ENCODE results near the gene MARS1.
A peak's percentile ranks its signal among the peaks of the same experiment; 100 is the strongest.
"Not testable (repeated sequence)": the region's sequence is repeated elsewhere in the genome, so short reads cannot be mapped to it uniquely, and the experiment has no call there.

The MARS1 gene

GRCh38 chr12:57487597-57488401 is at the start of gene MARS1:
MARS1 (plus strand) TSS chr12:57488068; CDS start chr12:57488091, 23 bp downstream.
- DNase-seq = peak; percentile 75 to 94 (median 91)

GRCh38 chr12:57438400-57438799 is 49.5 kb upstream of the MARS1 start:
- DNase-seq = no peak

- no peak for DNase-seq
Observed at GRCh38 chr12:57439762-57440266, 48.1 kb upstream of the MARS1 start.

DNA sequence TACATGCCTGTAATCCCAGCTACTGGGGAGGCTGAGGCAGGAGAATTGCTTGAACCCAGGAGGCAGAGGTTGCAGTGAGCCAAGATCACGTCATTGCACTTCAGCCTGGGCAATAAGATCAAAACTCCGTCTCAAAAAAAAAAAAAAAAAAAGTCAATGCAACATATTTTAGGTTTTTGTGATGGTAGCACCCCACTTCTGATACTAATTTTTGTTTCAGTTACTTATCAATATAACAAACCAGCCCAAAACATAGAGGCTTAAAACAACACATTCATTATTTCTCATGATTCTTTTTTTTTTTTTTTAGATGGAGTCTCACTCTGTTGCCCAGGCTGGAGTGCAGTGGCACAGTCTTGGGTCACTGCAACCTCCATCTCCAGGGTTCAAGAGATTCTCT is 46.5 kb upstream of the MARS1 start:
- DNase-seq = not testable (repeated sequence)

- no peak for DNase-seq
Observed at GRCh38 chr12:57441846-57442427, 45.9 kb upstream of the MARS1 start.

DNA sequence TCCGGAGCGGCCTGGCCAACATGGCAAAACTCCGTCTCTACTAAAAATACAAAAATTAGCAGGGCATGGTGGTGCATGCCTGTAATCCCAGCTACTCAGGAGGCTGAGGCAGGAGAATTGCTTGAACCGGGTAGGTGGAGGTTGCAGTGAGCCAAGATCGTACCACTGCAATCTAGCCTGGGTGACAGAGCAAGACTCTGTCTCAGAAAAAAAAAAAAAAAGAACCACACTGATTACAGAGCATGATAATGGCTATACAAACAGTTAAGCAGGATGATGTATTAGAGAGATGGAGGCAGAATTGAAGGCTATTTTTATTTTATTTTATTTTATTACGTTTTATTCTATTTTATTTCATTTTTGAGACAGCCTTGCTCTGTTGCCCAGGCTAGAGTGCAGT is 43.5 kb upstream of the MARS1 start:
- not testable (repeated sequence) for DNase-seq

DNA sequence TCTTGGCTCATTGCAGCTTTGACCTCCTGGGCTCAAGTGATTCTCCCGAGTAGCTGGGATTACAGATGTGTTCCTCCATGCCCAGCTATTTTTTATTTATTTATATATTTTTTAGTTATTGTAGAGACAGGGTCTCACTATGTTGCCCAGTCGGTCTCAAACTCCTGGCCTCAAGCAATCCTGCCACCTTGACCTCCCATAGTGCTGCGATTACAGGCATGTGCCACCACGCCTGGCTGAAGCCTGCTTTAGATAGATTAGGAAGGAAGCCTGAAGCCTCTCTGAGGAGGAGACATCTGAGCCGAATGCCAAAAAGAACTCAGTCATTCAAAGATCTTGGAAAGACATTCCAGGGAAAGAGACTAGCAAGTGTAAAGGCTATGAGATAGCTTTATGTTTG is 43.1 kb upstream of the MARS1 start:
- DNase-seq = no peak

- DNase-seq = no peak
Observed at GRCh38 chr12:57446292-57446960, 41.4 kb upstream of the MARS1 start.

DNA sequence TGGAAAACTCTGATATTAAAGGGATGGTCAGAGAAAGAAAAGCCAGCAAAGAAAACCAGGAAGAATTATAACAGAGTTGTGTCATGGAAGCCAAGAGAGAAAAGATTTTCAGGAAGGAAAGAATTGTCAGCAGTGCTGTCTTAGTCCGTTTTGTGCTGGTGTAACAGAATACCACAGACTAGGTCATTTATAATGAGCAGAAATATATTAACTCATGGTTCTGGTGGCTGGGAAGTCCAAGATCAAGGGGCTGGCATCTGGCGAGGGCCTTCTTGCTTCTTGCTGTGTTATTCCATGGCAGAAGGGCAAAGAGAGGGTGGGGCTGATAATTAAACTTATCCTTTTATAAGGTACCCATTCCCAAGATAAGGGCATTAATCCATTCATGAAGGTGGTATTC is 39.2 kb upstream of the MARS1 start:
- DNase-seq = no peak

DNA sequence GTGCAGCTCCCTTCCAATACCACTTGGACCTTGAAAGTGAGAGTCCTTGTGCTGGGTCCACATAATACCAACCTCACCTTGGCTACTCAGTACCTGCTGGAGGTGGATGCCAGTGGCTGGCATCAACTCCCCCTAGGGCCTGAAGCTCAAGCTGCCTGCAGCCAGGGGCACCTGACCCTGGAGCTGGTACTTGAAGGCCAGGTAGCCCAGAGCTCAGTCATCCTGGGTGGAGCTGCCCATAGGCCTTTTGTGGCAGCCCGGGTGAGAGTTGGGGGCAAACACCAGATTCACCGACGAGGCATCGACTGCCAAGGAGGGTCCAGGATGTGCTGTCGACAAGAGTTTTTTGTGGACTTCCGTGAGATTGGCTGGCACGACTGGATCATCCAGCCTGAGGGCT is 38.5 kb upstream of the MARS1 start:
- DNase-seq = no peak

- no peak for DNase-seq
Observed at GRCh38 chr12:57450057-57450456, 37.8 kb upstream of the MARS1 start.

GRCh38 chr12:57451233-57451778 is 36.6 kb upstream of the MARS1 start:
- no peak for DNase-seq

GRCh38 chr12:57452181-57452936 is 35.5 kb upstream of the MARS1 start:
- DNase-seq = no peak

- peak in 1 of 6 experiments; percentile 6 for DNase-seq
Observed at GRCh38 chr12:57452937-57453509, 34.8 kb upstream of the MARS1 start.

- no peak for DNase-seq
Observed at GRCh38 chr12:57454213-57454565, 33.7 kb upstream of the MARS1 start.

DNA sequence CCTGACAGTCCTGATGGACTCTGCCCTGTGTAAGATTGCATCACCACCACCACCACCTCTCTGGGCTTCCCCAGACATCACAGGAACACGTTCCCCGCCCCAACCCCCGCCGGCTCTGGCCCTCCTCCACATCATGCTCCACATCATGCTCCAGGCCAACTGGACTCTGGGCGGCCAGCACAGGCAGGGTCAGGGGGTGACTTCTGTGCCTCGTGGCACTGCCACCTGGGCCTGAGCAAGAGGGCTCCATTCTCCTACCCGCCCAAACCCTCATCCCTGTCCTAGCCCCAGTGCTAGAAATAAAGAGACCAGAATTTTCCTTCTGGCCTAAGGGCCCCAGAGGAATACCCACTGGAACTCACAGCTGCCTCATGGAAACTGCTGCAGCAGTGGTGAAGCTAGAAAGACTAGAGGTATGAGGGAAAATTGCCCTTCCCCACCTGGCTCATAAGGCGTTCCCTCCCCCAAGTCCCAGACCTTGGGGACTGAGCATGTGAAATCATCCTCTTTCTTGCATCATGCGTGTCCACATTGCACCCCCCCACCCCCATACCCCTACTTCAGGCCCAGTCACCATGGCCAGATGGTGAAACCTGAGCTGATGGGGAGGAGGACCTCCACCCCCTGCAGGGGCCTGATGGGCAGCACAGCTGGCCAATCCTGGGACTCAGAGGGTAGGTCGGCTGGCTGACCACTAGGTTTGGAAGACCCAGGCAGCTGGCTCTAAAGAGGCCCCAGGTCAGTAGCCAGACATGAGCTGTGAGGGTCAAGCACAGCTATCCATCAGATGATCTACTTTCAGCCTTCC is 33.1 kb upstream of the MARS1 start, which contains the start of gene INHBE:
Gene INHBE (plus strand): TSS at position 742 of the 808 bp plus-strand sequence. CDS start 230 bp downstream, outside the sequence.
- DNase-seq = no peak

- peak in 2 of 6 experiments; percentile 32 to 44 for DNase-seq
Observed at GRCh38 chr12:57455374-57456144, 32.3 kb upstream of the MARS1 start.

- peak in 5 of 6 experiments; percentile 22 to 53 (median 29) for DNase-seq
Observed at GRCh38 chr12:57456145-57456700, 31.6 kb upstream of the MARS1 start.

- no peak for DNase-seq
Observed at GRCh38 chr12:57456737-57457490, 31.0 kb upstream of the MARS1 start.

Measured in stimulated activated naive CD4-positive, alpha-beta T cell (primary cell).